DOHH2 (cell line): Measurements from ENCODE around the gene ENDOV.

Experiments used
- CTCF ChIP-seq: fragments of 200-600 bp; sonication (generic); IDR thresholded peaks from one replicate; pipeline ENCODE4 v1.5.1; 2014; ENCODE audit warnings: antibody characterized with exemption, mild to moderate bottlenecking, low read depth, low read length; ENCODE audit not compliant: poor library complexity, severe bottlenecking
- EZH2phosphoT487 ChIP-seq: fragments of 200-600 bp; sonication (generic); IDR thresholded peaks from 2 replicates; pipeline ENCODE4 v1.6.1; 2017; ENCODE audit warnings: borderline replicate concordance, mild to moderate bottlenecking, antibody characterized with exemption, low read length, moderate library complexity, mixed read lengths

- TF ChIP-seq CTCF (no peak), EZH2phosphoT487 (no peak)
Observed at GRCh38 chr17:80459234-80459633, 44.3 kb downstream of the ENDOV start.
